H9 (cell line): ENCODE results near the gene PYHIN1. TPM values are rescaled to one million over a fixed set of nuclear protein-coding genes. Genes with fewer than 3 reads are reported as not detected.

Experiments used
- DNase-seq: peaks from one replicate; pipeline ENCODE4 v3.0.0-alpha.2; 2017
- H2AFZ ChIP-seq: one replicate; pipeline ENCODE4 v1.6.1; 2013; ENCODE audit warnings: mild to moderate bottlenecking, low read length, control low read depth, moderate library complexity
- H2AK5ac ChIP-seq: 2 replicates; pipeline ENCODE4 v1.6.1; 2013; ENCODE audit warnings: low read length, control low read depth, mixed read lengths; ENCODE audit not compliant: insufficient read length
- H2BK120ac ChIP-seq: one replicate; pipeline ENCODE4 v1.6.1; 2013; ENCODE audit warnings: low read depth, mild to moderate bottlenecking, low read length, control low read depth, inconsistent platforms; ENCODE audit not compliant: poor library complexity, severe bottlenecking
- H2BK12ac ChIP-seq: 2 replicates; pipeline ENCODE4 v1.6.1; 2013; ENCODE audit warnings: low read length, control low read depth, mixed read lengths, low read depth; ENCODE audit not compliant: insufficient read length
- H2BK15ac ChIP-seq: 2 replicates; pipeline ENCODE4 v1.6.1; 2013; ENCODE audit warnings: low read depth, low read length, control low read depth
- H2BK20ac ChIP-seq: one replicate; pipeline ENCODE4 v1.6.1; 2013; ENCODE audit warnings: low read depth, mild to moderate bottlenecking, low read length, control low read depth, inconsistent platforms; ENCODE audit not compliant: poor library complexity, severe bottlenecking
- H2BK5ac ChIP-seq: 2 replicates; pipeline ENCODE4 v1.6.1; 2013; ENCODE audit warnings: low read length, control low read depth, mixed read lengths; ENCODE audit not compliant: insufficient read length
- H3K14ac ChIP-seq: 2 replicates; pipeline ENCODE4 v1.6.1; 2013; ENCODE audit warnings: low read length, control low read depth; ENCODE audit not compliant: insufficient read depth
- H3K18ac ChIP-seq: 2 replicates; pipeline ENCODE4 v1.6.1; 2013; ENCODE audit warnings: low read depth, mild to moderate bottlenecking, mixed read lengths, low read length, control low read depth; ENCODE audit not compliant: insufficient read length
- H3K23ac ChIP-seq: 2 replicates; pipeline ENCODE4 v1.6.1; 2013; ENCODE audit warnings: low read length, control low read depth, mixed read lengths, low read depth; ENCODE audit not compliant: insufficient read length
- H3K23me2 ChIP-seq: 2 replicates; pipeline ENCODE4 v1.6.1; 2013; ENCODE audit warnings: low read depth, mild to moderate bottlenecking, mixed read lengths, low read length, control low read depth; ENCODE audit not compliant: insufficient read length, poor library complexity, severe bottlenecking
- H3K27ac ChIP-seq: 2 replicates; pipeline ENCODE4 v1.5.1; 2013; ENCODE audit warnings: low read length, control low read depth, mixed read lengths, low read depth; ENCODE audit not compliant: insufficient read length
- H3K27me3 ChIP-seq: 2 replicates; pipeline ENCODE4 v1.6.1; 2013; ENCODE audit warnings: low read length, control low read depth, inconsistent platforms; ENCODE audit not compliant: insufficient read depth
- H3K4ac ChIP-seq: 2 replicates; pipeline ENCODE4 v1.6.1; 2013; ENCODE audit warnings: low read depth, mild to moderate bottlenecking, control low read depth, inconsistent platforms, low read length, moderate library complexity
- H3K4me1 ChIP-seq: 2 replicates; pipeline ENCODE4 v1.6.1; 2013; ENCODE audit warnings: low read length, control low read depth, inconsistent platforms; ENCODE audit not compliant: insufficient read depth
- H3K4me2 ChIP-seq: 2 replicates; pipeline ENCODE4 v1.6.1; 2013; ENCODE audit warnings: low read length, control low read depth, mixed read lengths; ENCODE audit not compliant: insufficient read length, insufficient read depth
- H3K56ac ChIP-seq: 2 replicates; pipeline ENCODE4 v1.6.1; 2013; ENCODE audit warnings: low read depth, mild to moderate bottlenecking, mixed read lengths, low read length, control low read depth; ENCODE audit not compliant: insufficient read length
- H3K79me1 ChIP-seq: 2 replicates; pipeline ENCODE4 v1.6.1; 2013; ENCODE audit warnings: low read depth, mild to moderate bottlenecking, moderate library complexity, low read length, control low read depth, inconsistent platforms; ENCODE audit not compliant: insufficient read depth, poor library complexity, severe bottlenecking
- H3K79me2 ChIP-seq: 2 replicates; pipeline ENCODE4 v1.6.1; 2013; ENCODE audit warnings: low read length, control low read depth, inconsistent platforms; ENCODE audit not compliant: insufficient read depth
- H3K9ac ChIP-seq: 2 replicates; pipeline ENCODE4 v1.6.1; 2013; ENCODE audit warnings: low read length, control low read depth, mixed read lengths; ENCODE audit not compliant: insufficient read length; ENCODE audit errors: extremely low read depth
- H3K9me3 ChIP-seq: one replicate; pipeline ENCODE4 v1.6.1; 2013; ENCODE audit warnings: low read depth, low read length, inconsistent platforms; ENCODE audit not compliant: control insufficient read depth
- H3T11ph ChIP-seq: one replicate; pipeline ENCODE4 v1.6.1; 2013; ENCODE audit warnings: mild to moderate bottlenecking, low read length, control low read depth, inconsistent platforms
- H4K20me1 ChIP-seq: one replicate; pipeline ENCODE4 v1.6.1; 2013; ENCODE audit not compliant: control insufficient read depth, insufficient read length, insufficient read depth
- H4K5ac ChIP-seq: 2 replicates; pipeline ENCODE4 v1.6.1; 2013; ENCODE audit warnings: low read depth, mild to moderate bottlenecking, mixed read lengths, low read length, control low read depth; ENCODE audit not compliant: insufficient read length
- H4K8ac ChIP-seq: replicated peaks from 2 replicates; pipeline ENCODE4 v1.6.1; 2013; ENCODE audit warnings: low read length, control low read depth, mixed read lengths, low read depth; ENCODE audit not compliant: insufficient read length
- H4K91ac ChIP-seq: 2 replicates; pipeline ENCODE4 v1.6.1; 2013; ENCODE audit warnings: low read depth, mild to moderate bottlenecking, moderate library complexity, mixed read lengths, low read length, control low read depth; ENCODE audit not compliant: insufficient read length
- H3K27ac Mint-ChIP-seq, 3 experiments: 2 replicates in 2 of 3; 3 replicates in 1 of 3; pipeline ENCODE4 v1.8.0; 2020 to 2021; ENCODE audit warnings: mixed read lengths in 3 of 3, mild to moderate bottlenecking in 1 of 3, moderate library complexity in 1 of 3
- H3K27me3 Mint-ChIP-seq: 2 replicates; pipeline ENCODE4 v1.8.0; 2021; ENCODE audit warnings: low read depth, mild to moderate bottlenecking, moderate library complexity, mixed read lengths
- H3K36me3 Mint-ChIP-seq, 3 experiments: 2 replicates in 2 of 3; 3 replicates in 1 of 3; pipeline ENCODE4 v1.8.0; 2020 to 2021; ENCODE audit warnings: low read depth in 3 of 3, mixed read lengths in 3 of 3; ENCODE audit not compliant: insufficient read depth in 1 of 3
- H3K4me1 Mint-ChIP-seq, 2 experiments: 2 replicates each; pipeline ENCODE4 v1.8.0; 2020; ENCODE audit warnings: mixed read lengths in 2 of 2
- H3K4me3 Mint-ChIP-seq, 2 experiments: 2 replicates in 1 of 2; 3 replicates in 1 of 2; pipeline ENCODE4 v1.8.0; 2020 to 2021; ENCODE audit warnings: mild to moderate bottlenecking in 2 of 2, mixed read lengths in 2 of 2, moderate library complexity in 1 of 2
- H3K9me3 Mint-ChIP-seq, 2 experiments: 2 replicates in 1 of 2; 3 replicates in 1 of 2; pipeline ENCODE4 v1.8.0; 2020; ENCODE audit warnings: mild to moderate bottlenecking in 2 of 2, mixed read lengths in 2 of 2, moderate library complexity in 1 of 2
- CTCF ChIP-seq: fragments of 200-600 bp; sonication (generic); conservative IDR thresholded peaks from 3 replicates; pipeline ENCODE4 v1.8.0; 2021; ENCODE audit warnings: antibody characterized with exemption, mild to moderate bottlenecking
- WGBS: extraction: QIAGEN DNeasy Blood & Tissue Kit; methylation state at CpG from one replicate; pipeline ENCODE4 v1.1.7; 2013; ENCODE audit warnings: missing lambda C conversion rate, low lambda C conversion rate, mixed read lengths; ENCODE audit not compliant: insufficient read length; ENCODE audit errors: extremely low coverage; 5-methylcytosine and 5-hydroxymethylcytosine counted together
- total RNA-seq: library from RNA; stranded (reverse); gene quantifications from 2 replicates; pipeline ENCODE4 v1.2.1, GENCODE V29; 2021

PYHIN1 gene
- total RNA-seq, 1 experiment from 2014 or later = not detected

GRCh38 chr1:158961178-158961577, 29.8 kb downstream of the PYHIN1 start:
- Histone ChIP-seq H4K91ac (no peak overlapping the region), H3K27ac (no peak overlapping the region), H2BK5ac (no peak overlapping the region), H4K20me1 (no peaks in the 10 kb centered on the region), H4K5ac (no peak overlapping the region), H3K4ac (no peak overlapping the region), H3K4me1 (no peaks in the 10 kb centered on the region), H3K14ac (no peak overlapping the region; the same call in 1 of the 2 replicates), H3K23ac (no peak overlapping the region), H3K9ac (no peak overlapping the region), H3K27me3 (no peaks in the 10 kb centered on the region), H3T11ph (no peak overlapping the region), H2BK12ac (no peak overlapping the region), H2BK120ac (no peak overlapping the region), H3K18ac (no peak overlapping the region), H3K79me2 (no peaks in the 10 kb centered on the region), H3K9me3 (no peaks in the 10 kb centered on the region), H4K8ac (no peak overlapping the region), H3K23me2 (no peaks in the 10 kb centered on the region), H2AK5ac (no peak overlapping the region), H2AFZ (no peak overlapping the region), H2BK20ac (no peak overlapping the region), H3K79me1 (no peaks in the 10 kb centered on the region), H2BK15ac (no peak overlapping the region), H3K4me2 (no peak overlapping the region), H3K56ac (no peak overlapping the region)
- no CpG with 5 or more reads among the region's 1 CpG for WGBS
- DNase-seq = no peak
- H3K9me3 Mint-ChIP-seq = no peaks in the 10 kb centered on the region; a peak in 1 of 5 replicates
- no peaks in the 10 kb centered on the region; the same call in 1 of the 2 replicates for H3K27me3 Mint-ChIP-seq
- TF ChIP-seq CTCF = no peak
- H3K27ac Mint-ChIP-seq = no peak overlapping the region
- H3K36me3 Mint-ChIP-seq = no peaks in the 10 kb centered on the region
- no peaks in the 10 kb centered on the region for H3K4me1 Mint-ChIP-seq
- H3K4me3 Mint-ChIP-seq = no peak overlapping the region
